Measurements from ENCODE around the gene GRK4.
"Not testable (repeated sequence)": the region's sequence is repeated elsewhere in the genome, so short reads cannot be mapped to it uniquely, and the experiment has no call there.

The GRK4 gene

DNA sequence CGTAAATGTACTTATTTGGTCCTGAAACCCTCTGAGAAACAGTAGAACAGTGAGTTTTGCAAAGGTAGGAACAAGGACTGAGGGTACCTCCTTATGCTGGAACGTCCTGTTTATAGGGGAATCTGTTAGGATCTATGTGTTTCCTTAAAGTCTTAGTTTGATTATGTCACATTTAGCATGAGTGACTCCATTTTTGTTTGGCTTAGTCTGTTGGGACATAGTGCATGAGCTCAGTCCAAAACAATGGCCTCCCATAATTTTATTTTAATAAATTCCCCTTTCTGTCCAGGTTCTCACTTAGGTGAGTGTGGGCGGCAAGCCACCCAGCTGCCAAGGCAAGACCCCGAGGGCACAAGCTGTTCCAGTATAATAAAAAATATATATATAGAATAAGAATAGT lies 83.3 kb downstream of the GRK4 start:
- Histone ChIP-seq H3K27me3 (ENCODE audit: insufficient read depth, poor library complexity, severe bottlenecking) (no peaks in the 10 kb centered on the region), H3K27ac (replicated peaks) (no peak overlapping the region), H3K4me3 (replicated peaks; ENCODE audit: insufficient read depth, low read length) (no peak overlapping the region)
- TF ChIP-seq POLR2AphosphoS5 (IDR thresholded peaks at IDR 0.05; ENCODE audit: low read depth) (no peak), GABPA (IDR thresholded peaks at IDR 0.05; ENCODE audit: low read depth) (no peak)
- TF ChIP-seq, protein P1, sequence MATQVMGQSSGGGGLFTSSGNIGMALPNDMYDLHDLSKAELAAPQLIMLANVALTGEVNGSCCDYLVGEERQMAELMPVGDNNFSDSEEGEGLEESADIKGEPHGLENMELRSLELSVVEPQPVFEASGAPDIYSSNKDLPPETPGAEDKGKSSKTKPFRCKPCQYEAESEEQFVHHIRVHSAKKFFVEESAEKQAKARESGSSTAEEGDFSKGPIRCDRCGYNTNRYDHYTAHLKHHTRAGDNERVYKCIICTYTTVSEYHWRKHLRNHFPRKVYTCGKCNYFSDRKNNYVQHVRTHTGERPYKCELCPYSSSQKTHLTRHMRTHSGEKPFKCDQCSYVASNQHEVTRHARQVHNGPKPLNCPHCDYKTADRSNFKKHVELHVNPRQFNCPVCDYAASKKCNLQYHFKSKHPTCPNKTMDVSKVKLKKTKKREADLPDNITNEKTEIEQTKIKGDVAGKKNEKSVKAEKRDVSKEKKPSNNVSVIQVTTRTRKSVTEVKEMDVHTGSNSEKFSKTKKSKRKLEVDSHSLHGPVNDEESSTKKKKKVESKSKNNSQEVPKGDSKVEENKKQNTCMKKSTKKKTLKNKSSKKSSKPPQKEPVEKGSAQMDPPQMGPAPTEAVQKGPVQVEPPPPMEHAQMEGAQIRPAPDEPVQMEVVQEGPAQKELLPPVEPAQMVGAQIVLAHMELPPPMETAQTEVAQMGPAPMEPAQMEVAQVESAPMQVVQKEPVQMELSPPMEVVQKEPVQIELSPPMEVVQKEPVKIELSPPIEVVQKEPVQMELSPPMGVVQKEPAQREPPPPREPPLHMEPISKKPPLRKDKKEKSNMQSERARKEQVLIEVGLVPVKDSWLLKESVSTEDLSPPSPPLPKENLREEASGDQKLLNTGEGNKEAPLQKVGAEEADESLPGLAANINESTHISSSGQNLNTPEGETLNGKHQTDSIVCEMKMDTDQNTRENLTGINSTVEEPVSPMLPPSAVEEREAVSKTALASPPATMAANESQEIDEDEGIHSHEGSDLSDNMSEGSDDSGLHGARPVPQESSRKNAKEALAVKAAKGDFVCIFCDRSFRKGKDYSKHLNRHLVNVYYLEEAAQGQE (IDR thresholded peaks at IDR 0.05; ENCODE audit: insufficient replicate concordance, low read depth) = no peak
- TF ChIP-seq, protein P2, sequence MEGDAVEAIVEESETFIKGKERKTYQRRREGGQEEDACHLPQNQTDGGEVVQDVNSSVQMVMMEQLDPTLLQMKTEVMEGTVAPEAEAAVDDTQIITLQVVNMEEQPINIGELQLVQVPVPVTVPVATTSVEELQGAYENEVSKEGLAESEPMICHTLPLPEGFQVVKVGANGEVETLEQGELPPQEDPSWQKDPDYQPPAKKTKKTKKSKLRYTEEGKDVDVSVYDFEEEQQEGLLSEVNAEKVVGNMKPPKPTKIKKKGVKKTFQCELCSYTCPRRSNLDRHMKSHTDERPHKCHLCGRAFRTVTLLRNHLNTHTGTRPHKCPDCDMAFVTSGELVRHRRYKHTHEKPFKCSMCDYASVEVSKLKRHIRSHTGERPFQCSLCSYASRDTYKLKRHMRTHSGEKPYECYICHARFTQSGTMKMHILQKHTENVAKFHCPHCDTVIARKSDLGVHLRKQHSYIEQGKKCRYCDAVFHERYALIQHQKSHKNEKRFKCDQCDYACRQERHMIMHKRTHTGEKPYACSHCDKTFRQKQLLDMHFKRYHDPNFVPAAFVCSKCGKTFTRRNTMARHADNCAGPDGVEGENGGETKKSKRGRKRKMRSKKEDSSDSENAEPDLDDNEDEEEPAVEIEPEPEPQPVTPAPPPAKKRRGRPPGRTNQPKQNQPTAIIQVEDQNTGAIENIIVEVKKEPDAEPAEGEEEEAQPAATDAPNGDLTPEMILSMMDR (IDR thresholded peaks at IDR 0.05; ENCODE audit: insufficient read depth, low read length) = no peak
- DNase-seq (ENCODE audit: low read depth in 1 of 2, low spot score in 1 of 2) = no peak

DNA sequence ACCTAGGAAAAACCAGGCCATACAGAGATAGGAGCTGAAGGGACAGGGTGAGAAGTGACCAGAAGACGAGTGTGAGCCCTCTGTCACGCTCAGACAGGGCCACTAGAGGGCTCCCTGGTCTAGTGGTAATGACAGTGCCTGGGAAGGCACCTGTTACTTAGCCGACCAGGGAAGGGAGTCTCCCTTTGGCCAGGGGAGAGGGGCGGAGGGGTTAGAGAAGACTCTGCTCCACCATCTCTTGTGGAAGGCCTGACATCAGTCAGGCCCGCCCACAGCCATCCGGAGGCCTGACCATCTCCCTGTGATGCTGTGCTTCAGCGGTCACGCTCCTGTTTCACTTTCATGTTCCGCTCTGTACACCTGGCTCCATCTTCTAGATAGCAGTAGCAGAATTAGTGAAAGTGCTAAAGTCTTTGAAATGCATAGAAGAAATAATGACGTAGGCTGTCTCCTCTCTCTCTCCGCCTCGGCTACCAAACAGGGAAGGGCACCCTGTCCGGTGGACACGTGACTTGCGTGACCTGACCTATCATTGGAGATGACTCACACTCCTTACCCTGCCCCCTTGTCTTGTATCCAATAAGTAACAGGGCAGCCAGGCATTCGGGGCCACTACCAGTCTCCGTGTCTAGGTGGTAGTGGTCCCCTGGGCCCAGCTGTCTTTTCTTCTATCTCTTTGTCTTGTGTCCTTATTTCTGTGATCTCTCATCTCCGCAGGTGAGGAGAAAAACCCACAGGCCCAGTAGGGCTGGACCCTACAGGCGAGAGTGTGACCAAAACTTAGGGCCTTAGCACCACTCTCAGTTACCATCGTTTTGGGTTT lies 84.3 kb downstream of the GRK4 start:
- peak in 1 of 2 experiments; percentile 69 for DNase-seq (ENCODE audit: low read depth in 1 of 2, low spot score in 1 of 2)
- H3K27me3 ChIP-seq (ENCODE audit: insufficient read depth, poor library complexity, severe bottlenecking) = no peaks in the 10 kb centered on the region
- no peak overlapping the region for H3K4me3 ChIP-seq (replicated peaks; ENCODE audit: insufficient read depth, low read length)
- no peak overlapping the region for H3K27ac ChIP-seq (replicated peaks)
- TF ChIP-seq, protein P1 (IDR thresholded peaks at IDR 0.05; ENCODE audit: insufficient replicate concordance, low read depth) = no peak
- TF ChIP-seq GABPA (IDR thresholded peaks at IDR 0.05; ENCODE audit: low read depth) (no peak), SPI1 (IDR thresholded peaks at IDR 0.05; ENCODE audit: borderline replicate concordance, low read depth) (no peak), POLR2AphosphoS5 (IDR thresholded peaks at IDR 0.05; ENCODE audit: low read depth) (no peak)
- TF ChIP-seq, protein P2 (IDR thresholded peaks at IDR 0.05; ENCODE audit: insufficient read depth, low read length) = peak; percentile 78

DNA sequence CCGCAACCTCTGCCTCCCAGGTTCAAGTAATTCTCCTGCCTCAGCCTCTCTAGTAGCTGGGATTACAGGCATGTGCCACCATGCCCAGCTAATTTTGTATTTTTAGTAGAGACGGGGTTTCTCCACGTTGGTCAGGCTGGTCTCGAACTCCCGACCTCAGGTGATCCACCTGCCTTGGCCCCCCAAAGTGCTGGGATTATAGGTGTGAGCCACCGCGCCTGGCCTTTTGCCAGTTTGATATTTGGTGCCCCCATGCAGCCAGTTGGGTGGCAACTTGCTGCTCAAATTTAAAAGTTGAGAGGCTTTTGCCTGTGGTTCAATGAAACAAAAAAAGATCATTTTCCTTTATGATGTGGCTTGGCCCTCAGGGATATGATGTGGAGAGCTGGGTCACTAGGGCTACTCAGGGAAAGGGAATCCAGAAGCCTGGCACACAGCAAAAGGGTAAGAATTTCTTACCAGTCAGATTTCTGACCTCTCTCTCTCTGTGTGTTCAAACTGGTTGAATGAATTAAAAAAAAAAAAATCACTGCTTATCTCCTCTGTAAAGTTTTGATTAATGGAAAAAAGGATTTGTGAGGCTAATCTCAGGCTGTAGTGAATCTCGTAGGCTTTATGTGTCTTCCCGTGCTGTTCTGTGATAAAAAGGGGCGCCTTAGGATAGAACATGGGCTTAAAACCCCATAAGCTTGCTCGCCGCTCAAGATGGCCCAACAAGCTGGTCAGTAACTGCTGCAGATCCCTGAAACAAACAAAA lies 87.9 kb downstream of the GRK4 start:
- H3K27ac ChIP-seq (replicated peaks); DNase-seq (ENCODE audit: low read depth in 1 of 2, low spot score in 1 of 2); H3K4me3 ChIP-seq (replicated peaks; ENCODE audit: insufficient read depth, low read length); H3K27me3 ChIP-seq (ENCODE audit: insufficient read depth, poor library complexity, severe bottlenecking): not testable (repeated sequence)

DNA sequence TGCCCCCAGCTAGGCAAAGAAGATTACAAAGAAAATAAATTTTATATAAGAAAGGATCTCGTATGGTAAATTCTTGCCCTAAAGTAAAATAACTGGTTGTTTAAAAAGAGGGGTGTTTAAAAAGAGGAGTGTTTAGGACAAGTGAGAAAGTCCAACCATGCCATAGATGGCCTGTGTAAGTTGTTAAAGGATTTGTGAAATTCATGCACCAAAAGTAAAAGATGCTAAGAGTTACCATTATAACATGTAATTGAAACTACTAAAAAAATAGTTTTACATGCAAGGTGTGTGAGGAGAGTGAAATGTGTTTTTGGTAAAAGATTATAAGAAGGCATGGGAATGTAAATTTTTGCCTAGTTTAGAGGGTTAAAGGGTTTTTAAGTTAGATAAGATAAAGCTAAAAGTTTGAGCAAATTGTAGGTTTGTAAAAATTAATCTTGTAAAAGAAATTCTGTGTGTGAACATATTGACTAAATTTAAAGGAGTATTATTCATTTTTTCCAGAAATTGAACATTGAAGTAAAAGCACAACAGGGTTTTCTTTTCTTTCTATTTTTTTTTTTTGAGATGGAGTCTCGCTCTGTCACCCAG lies 90.9 kb downstream of the GRK4 start:
- TF ChIP-seq GABPA (IDR thresholded peaks at IDR 0.05; ENCODE audit: low read depth) (no peak), SPI1 (IDR thresholded peaks at IDR 0.05; ENCODE audit: borderline replicate concordance, low read depth) (no peak), POLR2AphosphoS5 (IDR thresholded peaks at IDR 0.05; ENCODE audit: low read depth) (no peak)
- TF ChIP-seq, protein P1 (IDR thresholded peaks at IDR 0.05; ENCODE audit: insufficient replicate concordance, low read depth) = no peak
- TF ChIP-seq, protein P2 (IDR thresholded peaks at IDR 0.05; ENCODE audit: insufficient read depth, low read length) = no peak
- no peak overlapping the region for H3K27ac ChIP-seq (replicated peaks)

More for the DNA sequence above, 90.9 kb downstream of the GRK4 start:
- H3K27me3 ChIP-seq (ENCODE audit: insufficient read depth, poor library complexity, severe bottlenecking) = no peaks in the 10 kb centered on the region
- H3K4me3 ChIP-seq (replicated peaks; ENCODE audit: insufficient read depth, low read length) = no peak overlapping the region
- DNase-seq (ENCODE audit: low read depth in 1 of 2, low spot score in 1 of 2) = no peak

All from HL-60 (cell line).